Measurements from ENCODE around the gene RPL3. TPM values are rescaled to one million over a fixed set of nuclear protein-coding genes. Genes with fewer than 3 reads are reported as not detected.

RPL3 gene
- total and polyA plus RNA-seq, 2 donors (not counting 1 experiment from before 2014, with no cell fraction given): 2,665 to 5,418 TPM

DNA sequence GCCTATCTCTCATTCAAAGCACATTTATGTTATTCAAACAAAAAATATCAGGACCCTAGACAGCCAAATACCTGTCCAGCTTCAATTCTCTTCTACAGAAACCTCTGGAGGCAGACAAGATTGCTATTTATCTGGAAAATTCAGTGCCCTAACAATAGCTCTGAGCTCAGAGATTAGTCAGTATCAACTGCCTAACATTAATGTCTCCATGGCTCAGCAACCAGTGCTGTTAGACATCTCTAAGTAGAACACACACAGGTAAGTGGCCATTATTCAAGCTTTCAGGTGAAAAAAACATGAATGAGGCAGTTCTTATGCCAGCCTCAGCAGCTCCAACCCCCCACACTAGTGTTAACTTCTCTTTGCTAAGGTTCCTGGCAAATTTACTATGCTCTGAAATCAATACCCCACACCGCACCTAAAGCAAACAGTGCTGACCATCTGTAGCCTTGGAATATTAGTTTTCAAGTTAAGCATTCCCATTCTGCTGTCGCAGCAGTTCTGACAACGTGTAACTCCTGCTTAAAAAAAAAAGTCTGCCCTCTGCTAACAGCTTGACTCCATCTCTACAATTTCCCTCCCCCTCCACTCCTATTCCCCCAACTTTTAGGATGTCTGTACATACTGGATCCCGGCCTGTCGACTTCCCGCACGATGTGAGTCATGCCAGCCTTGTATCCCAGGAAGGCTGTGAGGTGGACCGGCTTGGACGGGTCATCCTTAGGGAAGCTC, 1.5 kb downstream of the RPL3 start:
- TF ChIP-seq, protein P1, sequence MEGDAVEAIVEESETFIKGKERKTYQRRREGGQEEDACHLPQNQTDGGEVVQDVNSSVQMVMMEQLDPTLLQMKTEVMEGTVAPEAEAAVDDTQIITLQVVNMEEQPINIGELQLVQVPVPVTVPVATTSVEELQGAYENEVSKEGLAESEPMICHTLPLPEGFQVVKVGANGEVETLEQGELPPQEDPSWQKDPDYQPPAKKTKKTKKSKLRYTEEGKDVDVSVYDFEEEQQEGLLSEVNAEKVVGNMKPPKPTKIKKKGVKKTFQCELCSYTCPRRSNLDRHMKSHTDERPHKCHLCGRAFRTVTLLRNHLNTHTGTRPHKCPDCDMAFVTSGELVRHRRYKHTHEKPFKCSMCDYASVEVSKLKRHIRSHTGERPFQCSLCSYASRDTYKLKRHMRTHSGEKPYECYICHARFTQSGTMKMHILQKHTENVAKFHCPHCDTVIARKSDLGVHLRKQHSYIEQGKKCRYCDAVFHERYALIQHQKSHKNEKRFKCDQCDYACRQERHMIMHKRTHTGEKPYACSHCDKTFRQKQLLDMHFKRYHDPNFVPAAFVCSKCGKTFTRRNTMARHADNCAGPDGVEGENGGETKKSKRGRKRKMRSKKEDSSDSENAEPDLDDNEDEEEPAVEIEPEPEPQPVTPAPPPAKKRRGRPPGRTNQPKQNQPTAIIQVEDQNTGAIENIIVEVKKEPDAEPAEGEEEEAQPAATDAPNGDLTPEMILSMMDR (IDR thresholded peaks at IDR 0.05): no peak
- no peak for TF ChIP-seq EZH2 (IDR thresholded peaks at IDR 0.05; ENCODE audit: borderline replicate concordance, insufficient read depth, low read depth, low read length, poor library complexity, severe bottlenecking)
- peaks cover 27 to 38% of the 10 kb centered on the region in 2 donors for H3K4me1 ChIP-seq (ENCODE audit: control insufficient read depth in 2 of 2, insufficient read depth in 2 of 2, low read length in 2 of 2)

More for the DNA sequence above, 1.5 kb downstream of the RPL3 start:
- CTCF ChIA-PET: interaction anchor here (0.6 to 7.9 kb wide), 31 partner anchors 8 to 619 kb away, joined by 3 to 171 read pairs (median 5); partner anchors contain the start of genes APOBEC3B, ATF4, CBX6 and MIEF1
- Mint-ChIP-seq H3K4me3 (peak overlapping the region; percentile 99), H3K27ac (peak overlapping the region; percentile 98), H3K4me1 (peaks cover 38% of the 10 kb centered on the region), H3K27me3 (no peaks in the 10 kb centered on the region), H3K9me3 (ENCODE audit: insufficient read depth) (no peaks in the 10 kb centered on the region)
- peak; percentile 30 for DNase-seq
- peak overlapping the region; percentile 90 to 95 for H3K27ac ChIP-seq (ENCODE audit: low read length in 2 of 2)
- peak overlapping the region; percentile 91 for H3K9ac ChIP-seq (ENCODE audit: low read length)
- H3K79me2 ChIP-seq (ENCODE audit: control insufficient read depth, insufficient read depth, low read length): peaks cover 30% of the 10 kb centered on the region
- peak overlapping the region; percentile 98 for H3K4me2 ChIP-seq (replicated peaks; ENCODE audit: low read depth, low read length, poor library complexity, severe bottlenecking)
- 47% methylated on average over 3 of the region's 9 CpGs for WGBS (ENCODE audit: insufficient coverage)
- intact Hi-C loops (cut with micrococcal nuclease): loop anchor here (5.0 kb wide), 2 partner anchors 561 to 611 kb away; partner anchors contain the start of genes GTPBP1 and SUN2
- ATAC-seq (ENCODE audit: low read depth): no peak
- H3K4me3 ChIP-seq (ENCODE audit: control extremely low read depth in 1 of 5, extremely low read depth in 1 of 5, insufficient read depth in 1 of 5, low read depth in 2 of 5, low read length in 4 of 5): peak overlapping the region in 4 of 5 experiments; percentile 85 to 99 (median 88)
- POLR2A ChIA-PET: interaction anchor here (0.6 to 4.3 kb wide), 11 partner anchors 33 to 448 kb away, joined by 3 to 40 read pairs (median 14); partner anchors contain the start of genes ATF4, CBX6, CBX7 and SYNGR1
- H3K36me3 ChIP-seq (replicated peaks in 1 of 2; ENCODE audit: control extremely low read depth in 1 of 2, control insufficient read depth in 1 of 2, extremely low read depth in 1 of 2, insufficient read depth in 2 of 2, low read length in 1 of 2): peaks cover 2 to 57% of the 10 kb centered on the region in 2 experiments
- H2AFZ ChIP-seq (ENCODE audit: insufficient read depth, low read depth, low read length, poor library complexity, severe bottlenecking): no peak overlapping the region
- no peaks in the 10 kb centered on the region for H3K9me3 ChIP-seq (ENCODE audit: control extremely low read depth in 1 of 3, control insufficient read depth in 2 of 3, insufficient read depth in 1 of 3, low read length in 2 of 3)
- no peaks in the 10 kb centered on the region for H3K27me3 ChIP-seq (replicated peaks in 1 of 4; ENCODE audit: control extremely low read depth in 1 of 4, control insufficient read depth in 3 of 4, insufficient read depth in 4 of 4, low read length in 3 of 4)
- H4K20me1 ChIP-seq (ENCODE audit: control insufficient read depth, insufficient read depth, low read length, poor library complexity, severe bottlenecking): peaks cover 60% of the 10 kb centered on the region

All from B cell (primary cell).